Endothelial cell of umbilical vein (primary cell): ENCODE data around the gene EDAR. TPM values are rescaled to one million over a fixed set of nuclear protein-coding genes. Genes with fewer than 3 reads are reported as not detected.

Source experiments
- BruUV-seq: library from RNA; stranded (reverse); fragments of 400-500 nt; replicated peaks from 2 replicates; lab custom pipeline; 2021; lab: Mats Ljungman, UMichigan
- CTCF ChIA-PET: fragments of 300-600, 350-600 bp; sonication (Branson Sonifier 250); formaldehyde crosslinking; loops from one replicate; lab custom pipeline; 2021; ENCODE audit warnings: antibody characterized with exemption, inconsistent platforms; lab: Charles Lee
- POLR2A ChIA-PET: fragments of 300-600, 350-600 bp; sonication (Branson Sonifier 250); formaldehyde crosslinking; loops from one replicate; lab custom pipeline; 2021; ENCODE audit warnings: antibody characterized with exemption, inconsistent platforms; lab: Charles Lee
- DNase-seq: peaks from one replicate; pipeline ENCODE4 v3.0.0-alpha.2; 2011; ENCODE audit warnings: low read depth, low spot score
- FAIRE-seq: peaks from 2 replicates; lab custom pipeline; 2011; peaks lifted over from hg19 to GRCh38; lab: Jason Lieb, UNC
- H2AFZ ChIP-seq: 2 replicates; pipeline ENCODE4 v1.6.0; 2012; ENCODE audit warnings: low read depth, low read length, control low read depth, inconsistent platforms
- H3K27ac ChIP-seq: 2 replicates; pipeline ENCODE4 v1.5.1; 2011; ENCODE audit warnings: low read depth, mild to moderate bottlenecking, control low read depth, low read length, moderate library complexity; ENCODE audit not compliant: insufficient read depth
- H3K27me3 ChIP-seq, 2 experiments: 2 replicates each; pipeline versions ENCODE4 v1.6.0 to v1.6.1; 2011; ENCODE audit warnings: low read length in 2 of 2, mixed read lengths in 1 of 2; ENCODE audit not compliant: control insufficient read depth in 2 of 2, insufficient read depth in 2 of 2
- H3K36me3 ChIP-seq, 2 experiments: 2 replicates in 1 of 2; 3 replicates in 1 of 2; pipeline ENCODE4 v1.5.1; 2011; ENCODE audit warnings: low read length in 2 of 2, mild to moderate bottlenecking in 1 of 2, moderate library complexity in 1 of 2; ENCODE audit not compliant: control insufficient read depth in 2 of 2, insufficient read depth in 2 of 2; ENCODE audit errors: extremely low read depth in 1 of 2
- H3K4me1 ChIP-seq: 3 replicates; pipeline ENCODE4 v1.5.1; 2011; ENCODE audit warnings: mild to moderate bottlenecking, low read length; ENCODE audit not compliant: control insufficient read depth, insufficient read depth; ENCODE audit errors: extremely low read depth
- H3K4me2 ChIP-seq: 2 replicates; pipeline ENCODE4 v1.6.1; 2011; ENCODE audit warnings: low read length, control low read depth, mixed read lengths; ENCODE audit not compliant: insufficient read depth
- H3K4me3 ChIP-seq, 3 experiments: fragments of 200-600 bp in 1 of 3; sonication (generic), shearing (Covaris generic) in 1 of 3; replicated peaks in 1 of 3; 2 replicates each; pipeline ENCODE4 v1.5.1; 2011 to 2016; ENCODE audit warnings: control low read depth in 3 of 3, low read length in 3 of 3, mild to moderate bottlenecking in 2 of 3, inconsistent platforms in 1 of 3, low read depth in 1 of 3, moderate library complexity in 1 of 3; ENCODE audit not compliant: insufficient read depth in 1 of 3
- H3K79me2 ChIP-seq: 2 replicates; pipeline ENCODE4 v1.6.0; 2012; ENCODE audit warnings: low read length, inconsistent platforms; ENCODE audit not compliant: control insufficient read depth, insufficient read depth
- H3K9ac ChIP-seq: replicated peaks from 2 replicates; pipeline ENCODE3; 2011; ENCODE audit warnings: low read length, control low read depth; ENCODE audit not compliant: insufficient read depth; ENCODE audit errors: extremely low read depth
- H3K9me1 ChIP-seq: replicated peaks from 3 replicates; pipeline ENCODE4 v1.6.0; 2011; ENCODE audit warnings: mild to moderate bottlenecking, low read length; ENCODE audit not compliant: control insufficient read depth, insufficient read depth; ENCODE audit errors: extremely low read depth
- H3K9me3 ChIP-seq: replicated peaks from 2 replicates; pipeline ENCODE4 v1.5.1; 2012; ENCODE audit warnings: low read length, inconsistent platforms; ENCODE audit not compliant: control insufficient read depth, insufficient read depth
- H4K20me1 ChIP-seq: replicated peaks from 2 replicates; pipeline ENCODE3; 2011; ENCODE audit warnings: mild to moderate bottlenecking, low read length; ENCODE audit not compliant: control insufficient read depth, insufficient read depth; ENCODE audit errors: extremely low read depth
- CTCF ChIP-seq, 2 donors: IDR thresholded peaks; 1 replicate in 1 of 2; 2 replicates in 1 of 2; pipeline ENCODE4 v1.5.1; 2011; ENCODE audit warnings: low read length in 2 of 2, mild to moderate bottlenecking in 2 of 2, moderate library complexity in 2 of 2, control low read depth in 1 of 2, inconsistent platforms in 1 of 2, low read depth in 1 of 2; ENCODE audit not compliant: insufficient read depth in 1 of 2; ENCODE audit errors: extremely low read depth in 1 of 2
- EZH2 ChIP-seq: IDR thresholded peaks from 2 replicates; pipeline ENCODE4 v1.6.1; 2012; ENCODE audit warnings: borderline replicate concordance, low read depth, mild to moderate bottlenecking, moderate library complexity, low read length, inconsistent platforms; ENCODE audit not compliant: severe bottlenecking
- FOS ChIP-seq: IDR thresholded peaks from 2 replicates; pipeline ENCODE4 v1.6.1; 2011; ENCODE audit warnings: mild to moderate bottlenecking, low read length, moderate library complexity, borderline replicate concordance; ENCODE audit not compliant: insufficient read depth
- GATA2 ChIP-seq: IDR thresholded peaks from 2 replicates; pipeline ENCODE4 v1.7.0; 2011; ENCODE audit warnings: low read depth, mild to moderate bottlenecking, moderate library complexity, mixed read lengths, low read length; ENCODE audit not compliant: insufficient read length, insufficient read depth
- JUN ChIP-seq: IDR thresholded peaks from 2 replicates; pipeline ENCODE4 v1.6.1; 2011; ENCODE audit warnings: borderline replicate concordance, low read depth; ENCODE audit not compliant: insufficient read length, insufficient read depth
- MAX ChIP-seq: IDR thresholded peaks from 2 replicates; pipeline ENCODE4 v1.6.1; 2011; ENCODE audit not compliant: insufficient read depth, insufficient read length
- MYC ChIP-seq: IDR thresholded peaks from one replicate; pipeline ENCODE4 v1.6.1; 2011; ENCODE audit warnings: mild to moderate bottlenecking, low read depth, low read length
- POLR2A ChIP-seq: IDR thresholded peaks from 2 replicates; pipeline ENCODE4 v1.6.1; 2012; ENCODE audit warnings: low read depth, mild to moderate bottlenecking, control low read depth, low read length
- POLR2AphosphoS5 ChIP-seq: IDR thresholded peaks from 2 replicates; pipeline ENCODE4 v1.6.1; 2012; ENCODE audit warnings: low read depth, mild to moderate bottlenecking, control low read depth, low read length, moderate library complexity; ENCODE audit not compliant: insufficient read depth
- dilution Hi-C: fragments of 300-500 bp; cut with MboI; formaldehyde crosslinking; loops from one replicate; pipeline ENCODE4 v1.15.0; 2019; ENCODE audit warnings: low sequenced_read_pairs; ENCODE audit not compliant: extremely low pct_ligation_motif_present
- intact Hi-C: fragments of 100-400 bp; cut with micrococcal nuclease; formaldehyde crosslinking; loops from one replicate; pipeline ENCODE4 v1.10.0; 2022
- polyA plus RNA-seq, 4 experiments: library from polyadenylated mRNA; depleted of rRNA in 3 of 4; stranded (reverse) in 3 of 4; unstranded in 1 of 4; fragments of >200 nt; gene quantifications; 2 replicates each; pipeline versions ENCODE4 v1.2.1 to v1.2.3, GENCODE V29; 2011 to 2012; ENCODE audit warnings: missing spikeins in 1 of 4
- total RNA-seq: library from RNA; stranded (reverse); gene quantifications from 2 replicates; pipeline ENCODE4 v1.2.3, GENCODE V29; 2021

EDAR gene
- total and polyA plus RNA-seq, 2 donors (not counting 3 experiments of a cell fraction or from before 2014, with no cell fraction given): not detected

- dilution Hi-C loops: no loop called here
- no peak for TF ChIP-seq EZH2
- TF ChIP-seq MAX: no peak
- TF ChIP-seq POLR2A: no peak
- TF ChIP-seq MYC: no peak
- no peak for TF ChIP-seq GATA2
- TF ChIP-seq CTCF (IDR thresholded peaks at IDR 0.05; ENCODE audit: extremely low read depth in 1 of 2, insufficient read depth in 1 of 2, low read depth in 1 of 2, low read length in 2 of 2): no peak
- TF ChIP-seq JUN: no peak
- TF ChIP-seq POLR2AphosphoS5: no peak
- TF ChIP-seq FOS: no peak
- Histone ChIP-seq H3K4me3 (no peak overlapping the region), H3K9me3 (no peaks in the 10 kb centered on the region), H3K9me1 (no peaks in the 10 kb centered on the region), H3K27me3 (no peaks in the 10 kb centered on the region), H3K9ac (no peak overlapping the region), H3K36me3 (no peaks in the 10 kb centered on the region), H4K20me1 (no peaks in the 10 kb centered on the region), H3K4me2 (no peak overlapping the region), H3K4me1 (no peaks in the 10 kb centered on the region), H3K27ac (no peak overlapping the region), H3K79me2 (no peaks in the 10 kb centered on the region), H2AFZ (no peak overlapping the region)
- FAIRE-seq (no peak), DNase-seq (no peak)
- CTCF ChIA-PET: no interaction called here
- POLR2A ChIA-PET: no interaction called here
- no TSS peak for BruUV-seq
- intact Hi-C loops: no loop called here
Observed at GRCh38 chr2:108925735-108926134, 63.3 kb downstream of the EDAR start.
